ENCODE data around the gene TRAPPC14. TPM values are rescaled to one million over a fixed set of nuclear protein-coding genes. Genes with fewer than 3 reads are reported as not detected.
A peak's percentile ranks its signal among the peaks of the same experiment; 100 is the strongest.

TRAPPC14 gene
- total RNA-seq, 6 experiments from 2014 or later = 8.2 to 14.6 (median 10.3) TPM

- Histone ChIP-seq H3K27ac (no peak overlapping the region), H3K9me3 (no peaks in the 10 kb centered on the region), H3K27me3 (no peaks in the 10 kb centered on the region), H3K4me3 (no peak overlapping the region), H3K36me3 (no peaks in the 10 kb centered on the region), H3K4me1 (no peaks in the 10 kb centered on the region)
- TF ChIP-seq POLR2A (IDR thresholded peaks at IDR 0.05) (no peak), CTCF (IDR thresholded peaks at IDR 0.05) (no peak)
- DNase-seq (no peak), ATAC-seq (no peak)
- intact Hi-C loops (cut with DNase I) = no loop called here
- WGBS (ENCODE audit: insufficient coverage, low coverage, low lambda C conversion rate, missing lambda C conversion rate) = 56% methylated on average over 5 of the region's 6 CpGs
Observed at GRCh38 chr7:100163006-100163531, 4.5 kb upstream of the TRAPPC14 start.

DNA sequence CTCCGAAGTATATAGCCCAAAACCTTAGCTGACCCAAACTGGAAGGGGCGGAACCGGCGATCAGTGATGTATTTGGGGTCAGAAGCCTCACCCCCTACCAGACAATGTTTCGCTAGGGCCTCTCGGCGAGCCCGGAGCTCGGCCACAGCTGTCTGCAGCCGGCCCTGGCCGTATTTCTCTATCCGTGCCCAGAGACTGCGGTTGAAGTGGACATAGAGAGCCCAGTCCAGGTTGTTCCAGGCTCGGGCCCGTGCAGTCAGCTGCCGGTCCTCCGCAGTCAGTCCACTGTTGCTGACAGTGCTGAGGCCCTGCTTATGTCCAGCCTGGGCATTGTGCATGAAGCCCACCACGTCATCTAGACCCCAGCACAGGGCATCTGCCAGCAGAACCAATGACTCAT lies 1.5 kb upstream of the TRAPPC14 start:
- Histone ChIP-seq H3K9me3 (no peaks in the 10 kb centered on the region), H3K4me3 (no peak overlapping the region), H3K36me3 (peaks cover 0 to 12% (median 4%) of the 10 kb centered on the region in 4 donors), H3K4me1 (peaks cover 0 to 6% (median 0%) of the 10 kb centered on the region in 4 donors), H3K27ac (no peak overlapping the region), H3K27me3 (no peaks in the 10 kb centered on the region)
- ATAC-seq (no peak), DNase-seq (no peak)
- intact Hi-C loops (cut with DNase I) = no loop called here
- TF ChIP-seq POLR2A (IDR thresholded peaks at IDR 0.05) = no peak
- no peak for TF ChIP-seq CTCF (IDR thresholded peaks at IDR 0.05)
- WGBS (ENCODE audit: insufficient coverage, low coverage, low lambda C conversion rate, missing lambda C conversion rate) = 91% methylated on average over 7 of the region's 18 CpGs

GRCh38 chr7:100159099-100159623 lies 638 bp upstream of the TRAPPC14 start:
- peak overlapping the region; percentile 96 to 97 (median 97) for H3K4me3 ChIP-seq
- TF ChIP-seq POLR2A (IDR thresholded peaks at IDR 0.05) = no peak
- TF ChIP-seq CTCF (IDR thresholded peaks at IDR 0.05) = no peak
- no peak for ATAC-seq

GRCh38 chr7:100157334-100158228 lies 942 bp downstream of the TRAPPC14 start:
- peak; percentile 59 to 88 (median 68) for ATAC-seq

More at GRCh38 chr7:100159099-100159623, 638 bp upstream of the TRAPPC14 start:
- Histone ChIP-seq H3K4me1 (peaks cover 0 to 11% (median 0%) of the 10 kb centered on the region in 4 donors), H3K36me3 (peaks cover 0 to 12% (median 4%) of the 10 kb centered on the region in 4 donors), H3K9me3 (no peaks in the 10 kb centered on the region), H3K27ac (peak overlapping the region in 2 of 3 donors; percentile 60 to 78), H3K27me3 (no peaks in the 10 kb centered on the region)
- WGBS (ENCODE audit: insufficient coverage, low coverage, low lambda C conversion rate, missing lambda C conversion rate) = 37% methylated on average over 5 of the region's 7 CpGs
- DNase-seq = no peak
- intact Hi-C loops (cut with DNase I) = no loop called here

More at GRCh38 chr7:100157334-100158228, 942 bp downstream of the TRAPPC14 start:
- peaks cover 0 to 18% (median 4%) of the 10 kb centered on the region in 4 donors for H3K36me3 ChIP-seq
- no peaks in the 10 kb centered on the region for H3K27me3 ChIP-seq
- intact Hi-C loops (cut with DNase I) = no loop called here
- peak overlapping the region; percentile 96 to 97 (median 97) for H3K4me3 ChIP-seq
- H3K9me3 ChIP-seq = no peaks in the 10 kb centered on the region
- TF ChIP-seq POLR2A (IDR thresholded peaks at IDR 0.05) (no peak), CTCF (IDR thresholded peaks at IDR 0.05) (no peak)
- H3K4me1 ChIP-seq = peaks cover 0 to 13% (median 0%) of the 10 kb centered on the region in 4 donors
- peak overlapping the region; percentile 60 to 78 (median 70) for H3K27ac ChIP-seq
- peak in 2 of 3 donors; percentile 67 to 70 for DNase-seq
- 30% methylated on average over 13 of the region's 32 CpGs for WGBS (ENCODE audit: insufficient coverage, low coverage, low lambda C conversion rate, missing lambda C conversion rate)
